SK-N-SH treated with all-trans-retinoic acid at 6 μM for 48 hours (cell line): ENCODE data around the gene RBM45.
"Not testable (repeated sequence)": the region's sequence is repeated elsewhere in the genome, so short reads cannot be mapped to it uniquely, and the experiment has no call there.

Experiments
- ATAC-seq: fragments of 200-7000 bp; cut with Tn5 transposase; 3 replicates; pipeline ENCODE4 v1.9.1; 2020; ENCODE audit warnings: mild to moderate bottlenecking, moderate library complexity
- ARNTL ChIP-seq: fragments of 450-650 bp; formaldehyde crosslinking; IDR thresholded peaks from 2 replicates; pipeline ENCODE4 v1.5.0; 2020; ENCODE audit warnings: low read depth, mild to moderate bottlenecking, moderate library complexity, borderline replicate concordance
- BACH2 ChIP-seq: fragments of 250-450 bp; sonication (Bioruptor Pico); IDR thresholded peaks from 2 replicates; pipeline ENCODE4 v1.9.0; 2021; ENCODE audit warnings: mild to moderate bottlenecking, borderline replicate concordance
- ESRRG ChIP-seq: fragments of 250-450 bp; sonication (Bioruptor Pico); IDR thresholded peaks from 2 replicates; pipeline ENCODE4 v1.6.1; 2021; ENCODE audit warnings: mild to moderate bottlenecking
- ISL1 ChIP-seq: fragments of 250-450 bp; sonication (Bioruptor Pico); IDR thresholded peaks from 2 replicates; pipeline ENCODE4 v2.1.2; 2022; ENCODE audit warnings: mild to moderate bottlenecking, moderate library complexity
- OSR1 ChIP-seq: fragments of 250-450 bp; sonication (Bioruptor Pico); IDR thresholded peaks from 2 replicates; pipeline ENCODE4 v1.8.0; 2022; ENCODE audit warnings: moderate library complexity, mild to moderate bottlenecking, inconsistent platforms
- PPARA ChIP-seq: fragments of 250-450 bp; sonication (Bioruptor Pico); IDR thresholded peaks from 2 replicates; pipeline ENCODE4 v1.5.0; 2020; ENCODE audit warnings: mild to moderate bottlenecking, borderline replicate concordance
- RARB ChIP-seq: fragments of 250-450 bp; sonication (Bioruptor Pico); IDR thresholded peaks from 2 replicates; pipeline ENCODE4 v1.8.0; 2021; ENCODE audit warnings: mild to moderate bottlenecking, moderate library complexity
- TCF4 ChIP-seq: fragments of 250-450 bp; sonication (Bioruptor Pico); IDR thresholded peaks from 2 replicates; pipeline ENCODE4 v1.8.0; 2021; ENCODE audit warnings: mild to moderate bottlenecking, moderate library complexity, borderline replicate concordance
- TOX ChIP-seq: fragments of 250-450 bp; sonication (Bioruptor Pico); IDR thresholded peaks from 2 replicates; pipeline ENCODE4 v1.8.0; 2021; ENCODE audit warnings: mild to moderate bottlenecking, moderate library complexity, borderline replicate concordance
- ZC3H10 ChIP-seq: fragments of 250-450 bp; sonication (Bioruptor Pico); IDR thresholded peaks from 2 replicates; pipeline ENCODE4 v1.5.1; 2021; ENCODE audit warnings: mild to moderate bottlenecking, moderate library complexity
- ZNF565 ChIP-seq: fragments of 450-650 bp; formaldehyde crosslinking; conservative IDR thresholded peaks from 2 replicates; pipeline ENCODE4 v1.5.0; 2020; ENCODE audit warnings: low read depth, mild to moderate bottlenecking, moderate library complexity
- ZNF70 ChIP-seq: fragments of 450-650 bp; formaldehyde crosslinking; IDR thresholded peaks from 2 replicates; pipeline ENCODE4 v1.5.0; 2020; ENCODE audit warnings: mild to moderate bottlenecking, moderate library complexity
- TF ChIP-seq, protein P1 (sequence below): fragments of 250-450 bp; sonication (Bioruptor Pico); IDR thresholded peaks from 2 replicates; pipeline ENCODE4 v1.5.1; 2021; ENCODE audit warnings: mild to moderate bottlenecking, moderate library complexity
- TF ChIP-seq, protein P2 (sequence below): fragments of 250-450 bp; sonication (Bioruptor Pico); IDR thresholded peaks from 2 replicates; pipeline ENCODE4 v1.8.0; 2021; ENCODE audit warnings: low read depth, mild to moderate bottlenecking, moderate library complexity, borderline replicate concordance
- TF ChIP-seq, protein P3 (sequence below): fragments of 250-450 bp; sonication (Bioruptor Pico); IDR thresholded peaks from 2 replicates; pipeline ENCODE4 v1.5.0; 2020; ENCODE audit warnings: mild to moderate bottlenecking, moderate library complexity
- TF ChIP-seq, protein P4 (sequence below): fragments of 250-450 bp; sonication (Bioruptor Pico); IDR thresholded peaks from 2 replicates; pipeline ENCODE4 v1.5.1; 2020; ENCODE audit warnings: low read depth, mild to moderate bottlenecking, moderate library complexity

Gene RBM45

DNA sequence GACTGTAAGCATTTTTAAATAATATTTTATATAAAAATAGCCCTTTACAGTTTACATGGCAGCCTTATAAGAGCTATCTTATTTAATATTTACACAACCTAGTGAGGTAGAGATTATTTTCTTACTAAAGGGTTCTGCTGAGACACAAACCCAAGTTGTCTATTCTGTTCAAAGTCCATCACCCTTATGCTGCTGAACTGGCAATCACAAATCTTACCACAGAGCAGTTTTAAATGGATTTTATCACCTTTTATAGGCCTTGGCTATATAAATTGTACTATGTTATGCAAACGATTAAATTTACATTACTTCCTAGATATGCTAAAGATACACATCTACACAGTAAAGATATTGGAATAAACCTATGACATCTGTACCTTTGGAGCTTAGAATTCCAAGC, 40.7 kb downstream of the RBM45 start:
- ATAC-seq: no peak
- TF ChIP-seq ARNTL (CRISPR knock-in tag) (no peak), ZC3H10 (CRISPR knock-in tag) (no peak), PPARA (no peak), ESRRG (no peak), ZNF70 (no peak), TOX (no peak)
- TF ChIP-seq, protein P1, sequence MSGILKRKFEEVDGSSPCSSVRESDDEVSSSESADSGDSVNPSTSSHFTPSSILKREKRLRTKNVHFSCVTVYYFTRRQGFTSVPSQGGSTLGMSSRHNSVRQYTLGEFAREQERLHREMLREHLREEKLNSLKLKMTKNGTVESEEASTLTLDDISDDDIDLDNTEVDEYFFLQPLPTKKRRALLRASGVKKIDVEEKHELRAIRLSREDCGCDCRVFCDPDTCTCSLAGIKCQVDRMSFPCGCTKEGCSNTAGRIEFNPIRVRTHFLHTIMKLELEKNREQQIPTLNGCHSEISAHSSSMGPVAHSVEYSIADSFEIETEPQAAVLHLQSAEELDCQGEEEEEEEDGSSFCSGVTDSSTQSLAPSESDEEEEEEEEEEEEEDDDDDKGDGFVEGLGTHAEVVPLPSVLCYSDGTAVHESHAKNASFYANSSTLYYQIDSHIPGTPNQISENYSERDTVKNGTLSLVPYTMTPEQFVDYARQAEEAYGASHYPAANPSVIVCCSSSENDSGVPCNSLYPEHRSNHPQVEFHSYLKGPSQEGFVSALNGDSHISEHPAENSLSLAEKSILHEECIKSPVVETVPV: no peak
- TF ChIP-seq, protein P2, sequence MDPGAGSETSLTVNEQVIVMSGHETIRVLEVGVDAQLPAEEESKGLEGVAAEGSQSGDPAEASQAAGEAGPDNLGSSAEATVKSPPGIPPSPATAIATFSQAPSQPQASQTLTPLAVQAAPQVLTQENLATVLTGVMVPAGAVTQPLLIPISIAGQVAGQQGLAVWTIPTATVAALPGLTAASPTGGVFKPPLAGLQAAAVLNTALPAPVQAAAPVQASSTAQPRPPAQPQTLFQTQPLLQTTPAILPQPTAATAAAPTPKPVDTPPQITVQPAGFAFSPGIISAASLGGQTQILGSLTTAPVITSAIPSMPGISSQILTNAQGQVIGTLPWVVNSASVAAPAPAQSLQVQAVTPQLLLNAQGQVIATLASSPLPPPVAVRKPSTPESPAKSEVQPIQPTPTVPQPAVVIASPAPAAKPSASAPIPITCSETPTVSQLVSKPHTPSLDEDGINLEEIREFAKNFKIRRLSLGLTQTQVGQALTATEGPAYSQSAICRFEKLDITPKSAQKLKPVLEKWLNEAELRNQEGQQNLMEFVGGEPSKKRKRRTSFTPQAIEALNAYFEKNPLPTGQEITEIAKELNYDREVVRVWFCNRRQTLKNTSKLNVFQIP (CRISPR knock-in tag): no peak
- TF ChIP-seq, protein P3, sequence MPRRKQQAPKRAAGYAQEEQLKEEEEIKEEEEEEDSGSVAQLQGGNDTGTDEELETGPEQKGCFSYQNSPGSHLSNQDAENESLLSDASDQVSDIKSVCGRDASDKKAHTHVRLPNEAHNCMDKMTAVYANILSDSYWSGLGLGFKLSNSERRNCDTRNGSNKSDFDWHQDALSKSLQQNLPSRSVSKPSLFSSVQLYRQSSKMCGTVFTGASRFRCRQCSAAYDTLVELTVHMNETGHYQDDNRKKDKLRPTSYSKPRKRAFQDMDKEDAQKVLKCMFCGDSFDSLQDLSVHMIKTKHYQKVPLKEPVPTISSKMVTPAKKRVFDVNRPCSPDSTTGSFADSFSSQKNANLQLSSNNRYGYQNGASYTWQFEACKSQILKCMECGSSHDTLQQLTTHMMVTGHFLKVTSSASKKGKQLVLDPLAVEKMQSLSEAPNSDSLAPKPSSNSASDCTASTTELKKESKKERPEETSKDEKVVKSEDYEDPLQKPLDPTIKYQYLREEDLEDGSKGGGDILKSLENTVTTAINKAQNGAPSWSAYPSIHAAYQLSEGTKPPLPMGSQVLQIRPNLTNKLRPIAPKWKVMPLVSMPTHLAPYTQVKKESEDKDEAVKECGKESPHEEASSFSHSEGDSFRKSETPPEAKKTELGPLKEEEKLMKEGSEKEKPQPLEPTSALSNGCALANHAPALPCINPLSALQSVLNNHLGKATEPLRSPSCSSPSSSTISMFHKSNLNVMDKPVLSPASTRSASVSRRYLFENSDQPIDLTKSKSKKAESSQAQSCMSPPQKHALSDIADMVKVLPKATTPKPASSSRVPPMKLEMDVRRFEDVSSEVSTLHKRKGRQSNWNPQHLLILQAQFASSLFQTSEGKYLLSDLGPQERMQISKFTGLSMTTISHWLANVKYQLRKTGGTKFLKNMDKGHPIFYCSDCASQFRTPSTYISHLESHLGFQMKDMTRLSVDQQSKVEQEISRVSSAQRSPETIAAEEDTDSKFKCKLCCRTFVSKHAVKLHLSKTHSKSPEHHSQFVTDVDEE (CRISPR knock-in tag): no peak

DNA sequence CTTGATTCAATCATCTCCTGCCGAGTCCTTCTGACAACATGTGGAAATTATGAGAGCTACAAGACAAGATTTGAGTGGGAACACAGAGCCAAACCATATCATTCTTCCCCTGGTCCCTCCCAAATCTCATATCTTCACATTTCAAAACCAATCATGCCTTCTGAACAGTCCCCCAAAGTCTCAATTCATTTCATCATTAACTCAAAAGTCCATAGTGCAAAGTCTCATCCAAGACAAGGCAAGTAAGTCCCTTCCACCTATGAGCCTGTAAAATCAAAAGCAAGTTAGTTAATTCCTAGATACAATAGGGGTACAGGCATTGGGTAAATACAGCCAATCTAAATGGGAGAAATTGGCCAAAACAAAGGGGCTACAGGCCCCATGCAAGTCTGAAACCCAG, 41.6 kb downstream of the RBM45 start:
- not testable (repeated sequence) for ATAC-seq

DNA sequence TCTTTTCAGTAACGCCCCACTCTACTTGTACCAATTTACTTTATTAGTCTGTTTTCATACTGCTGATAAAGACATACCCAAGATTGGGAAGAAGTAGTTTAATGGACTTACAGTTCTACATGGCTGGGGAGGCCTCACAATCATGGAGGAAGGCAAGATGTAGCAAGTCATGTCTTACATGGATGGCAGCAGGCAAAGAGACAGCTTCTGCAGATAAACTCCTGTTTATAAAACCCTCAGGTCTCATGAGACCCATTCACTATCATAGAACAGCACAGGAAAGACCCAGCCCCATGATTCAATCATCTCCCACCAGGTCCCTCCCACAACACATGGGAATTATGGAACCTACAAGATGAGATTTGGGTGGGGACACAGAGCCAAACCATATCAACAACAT, 43.3 kb downstream of the RBM45 start:
- TF ChIP-seq RARB (CRISPR knock-in tag) (no peak), BACH2 (no peak), ISL1 (CRISPR knock-in tag) (no peak), ZNF70 (no peak), ZC3H10 (CRISPR knock-in tag) (no peak), ARNTL (CRISPR knock-in tag) (no peak), ZNF565 (CRISPR knock-in tag) (no peak), OSR1 (CRISPR knock-in tag) (no peak)
- TF ChIP-seq, protein P2 (CRISPR knock-in tag): no peak
- ATAC-seq: no peak

DNA sequence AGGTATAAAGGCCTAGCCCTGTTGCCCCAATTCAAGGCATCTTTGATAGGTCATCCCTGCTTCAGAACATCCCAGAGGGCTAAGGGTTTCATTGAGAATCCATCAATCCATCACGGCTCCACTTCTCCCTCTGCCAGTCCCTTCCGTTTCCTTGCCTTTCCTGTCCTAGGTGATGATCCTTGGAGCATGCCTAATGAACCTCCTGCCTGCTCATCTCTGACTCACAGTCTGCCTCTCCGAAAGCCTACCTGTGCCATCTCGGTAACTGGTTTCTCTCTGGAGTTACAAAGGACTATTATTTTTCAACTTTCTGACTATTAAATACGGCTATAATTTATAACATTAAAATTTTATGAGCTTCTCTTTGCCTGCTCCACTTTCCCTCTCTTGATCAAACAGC, 45.3 kb downstream of the RBM45 start:
- no peak for TF ChIP-seq RARB (CRISPR knock-in tag)
- TF ChIP-seq, protein P4, sequence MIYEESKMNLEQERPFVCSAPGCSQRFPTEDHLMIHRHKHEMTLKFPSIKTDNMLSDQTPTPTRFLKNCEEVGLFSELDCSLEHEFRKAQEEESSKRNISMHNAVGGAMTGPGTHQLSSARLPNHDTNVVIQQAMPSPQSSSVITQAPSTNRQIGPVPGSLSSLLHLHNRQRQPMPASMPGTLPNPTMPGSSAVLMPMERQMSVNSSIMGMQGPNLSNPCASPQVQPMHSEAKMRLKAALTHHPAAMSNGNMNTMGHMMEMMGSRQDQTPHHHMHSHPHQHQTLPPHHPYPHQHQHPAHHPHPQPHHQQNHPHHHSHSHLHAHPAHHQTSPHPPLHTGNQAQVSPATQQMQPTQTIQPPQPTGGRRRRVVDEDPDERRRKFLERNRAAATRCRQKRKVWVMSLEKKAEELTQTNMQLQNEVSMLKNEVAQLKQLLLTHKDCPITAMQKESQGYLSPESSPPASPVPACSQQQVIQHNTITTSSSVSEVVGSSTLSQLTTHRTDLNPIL (CRISPR knock-in tag): no peak
- no peak for TF ChIP-seq ZNF70
- TF ChIP-seq ZC3H10 (CRISPR knock-in tag): no peak
- TF ChIP-seq TCF4 (CRISPR knock-in tag): no peak
- TF ChIP-seq, protein P3 (CRISPR knock-in tag): no peak
- ATAC-seq: no peak
